AG04450 (cell line): Measurements from ENCODE around the gene MEI1. TPM values are rescaled to one million over a fixed set of nuclear protein-coding genes. Genes with fewer than 3 reads are reported as not detected.

Experiments
- CTCF ChIA-PET: fragments of 300-600, 350-600 bp; formaldehyde crosslinking; extraction: SDS; loops from one replicate; lab custom pipeline; 2022; ENCODE audit warnings: antibody characterized with exemption, inconsistent platforms; lab: Charles Lee
- POLR2A ChIA-PET: fragments of 350-600 bp; formaldehyde crosslinking; extraction: SDS; loops from one replicate; lab custom pipeline; 2021; ENCODE audit warnings: antibody characterized with exemption, inconsistent platforms; lab: Yijun Ruan, JAX
- DNase-seq: peaks from one replicate; pipeline ENCODE4 v3.0.0-alpha.2; 2011; ENCODE audit warnings: low read depth, low spot score
- H3K27ac ChIP-seq: one replicate; pipeline ENCODE4 v1.5.1; 2012; ENCODE audit warnings: low read depth, low read length, control low read depth
- H3K27me3 ChIP-seq: one replicate; pipeline ENCODE4 v1.6.0; 2012; ENCODE audit warnings: low read length; ENCODE audit not compliant: control insufficient read depth, insufficient read depth
- H3K4me3 ChIP-seq: 2 replicates; pipeline ENCODE4 v1.5.1; 2011; ENCODE audit warnings: mild to moderate bottlenecking, low read depth, low read length, control low read depth
- H3K9me3 ChIP-seq: 2 replicates; pipeline ENCODE4 v1.5.1; 2012; ENCODE audit warnings: low read length; ENCODE audit not compliant: control insufficient read depth, insufficient read depth
- polyA plus RNA-seq: library from polyadenylated mRNA; depleted of rRNA; stranded (reverse); fragments of >200 nt; gene quantifications from 2 replicates; pipeline ENCODE4 v1.2.3, GENCODE V29; 2011
- TF ChIP-seq, protein P1 (sequence below): IDR thresholded peaks from 2 replicates; pipeline ENCODE4 v1.5.1; 2011; ENCODE audit warnings: low read depth, low read length, control low read depth, inconsistent platforms

Gene MEI1
- polyA plus RNA-seq, 1 experiment: 0.22 TPM

DNA sequence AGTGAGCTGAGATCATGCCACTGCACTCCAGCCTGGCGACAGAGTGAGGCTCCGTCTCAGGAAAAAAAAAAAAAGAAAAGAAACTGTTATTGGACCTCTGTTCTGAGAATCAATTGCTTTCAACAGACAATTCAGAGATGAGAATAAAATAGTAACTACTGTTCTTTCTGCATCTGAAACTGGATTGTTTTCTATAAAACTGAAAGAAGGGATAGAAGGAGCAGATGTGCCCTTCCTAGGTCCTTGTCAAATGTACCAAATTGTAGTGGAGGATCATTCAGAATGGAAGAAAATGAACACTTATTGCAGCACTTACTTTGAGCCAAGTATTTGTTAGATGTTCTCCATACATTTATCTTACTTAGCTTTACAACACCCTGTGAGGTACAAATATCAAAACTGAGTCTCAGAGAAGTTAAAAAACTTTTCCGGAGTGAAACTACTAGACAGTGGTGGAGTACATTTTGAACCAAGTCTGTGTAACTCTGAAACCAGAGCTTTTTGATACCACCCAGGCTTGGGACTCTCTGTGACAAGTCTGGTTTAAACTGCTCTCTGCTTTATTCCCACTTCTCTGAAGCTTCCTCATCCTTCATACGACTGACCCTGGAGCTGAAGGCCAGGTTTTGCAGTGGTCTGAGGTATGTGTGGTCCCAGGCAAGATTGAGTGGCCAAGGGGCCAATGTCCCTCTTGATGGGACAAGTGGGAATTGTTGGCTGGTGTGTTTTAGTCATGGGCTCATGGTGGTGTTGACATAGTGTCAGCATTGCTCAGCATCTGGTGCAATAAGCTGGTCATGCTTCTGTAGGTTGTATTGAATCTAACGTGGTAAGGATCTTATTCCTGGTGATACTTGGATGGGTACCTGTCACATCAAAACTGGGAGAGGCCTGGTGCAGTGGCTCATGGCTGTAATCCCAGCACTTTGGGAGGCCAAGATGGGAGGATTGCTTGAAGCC is 53.0 kb downstream of the MEI1 start:
- no peaks in the 10 kb centered on the region; the same call in 1 of the 2 replicates for H3K9me3 ChIP-seq
- no peak overlapping the region for H3K27ac ChIP-seq
- no peak for DNase-seq
- H3K27me3 ChIP-seq: peaks cover 22% of the 10 kb centered on the region
- CTCF ChIA-PET: no interaction called here
- H3K4me3 ChIP-seq: no peak overlapping the region
- TF ChIP-seq, protein P1, sequence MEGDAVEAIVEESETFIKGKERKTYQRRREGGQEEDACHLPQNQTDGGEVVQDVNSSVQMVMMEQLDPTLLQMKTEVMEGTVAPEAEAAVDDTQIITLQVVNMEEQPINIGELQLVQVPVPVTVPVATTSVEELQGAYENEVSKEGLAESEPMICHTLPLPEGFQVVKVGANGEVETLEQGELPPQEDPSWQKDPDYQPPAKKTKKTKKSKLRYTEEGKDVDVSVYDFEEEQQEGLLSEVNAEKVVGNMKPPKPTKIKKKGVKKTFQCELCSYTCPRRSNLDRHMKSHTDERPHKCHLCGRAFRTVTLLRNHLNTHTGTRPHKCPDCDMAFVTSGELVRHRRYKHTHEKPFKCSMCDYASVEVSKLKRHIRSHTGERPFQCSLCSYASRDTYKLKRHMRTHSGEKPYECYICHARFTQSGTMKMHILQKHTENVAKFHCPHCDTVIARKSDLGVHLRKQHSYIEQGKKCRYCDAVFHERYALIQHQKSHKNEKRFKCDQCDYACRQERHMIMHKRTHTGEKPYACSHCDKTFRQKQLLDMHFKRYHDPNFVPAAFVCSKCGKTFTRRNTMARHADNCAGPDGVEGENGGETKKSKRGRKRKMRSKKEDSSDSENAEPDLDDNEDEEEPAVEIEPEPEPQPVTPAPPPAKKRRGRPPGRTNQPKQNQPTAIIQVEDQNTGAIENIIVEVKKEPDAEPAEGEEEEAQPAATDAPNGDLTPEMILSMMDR: no peak
- POLR2A ChIA-PET: interaction anchor here (0.7 kb wide), 1 partner anchor 327 kb away, joined by 6 read pairs; no protein-coding TSS in a partner anchor

DNA sequence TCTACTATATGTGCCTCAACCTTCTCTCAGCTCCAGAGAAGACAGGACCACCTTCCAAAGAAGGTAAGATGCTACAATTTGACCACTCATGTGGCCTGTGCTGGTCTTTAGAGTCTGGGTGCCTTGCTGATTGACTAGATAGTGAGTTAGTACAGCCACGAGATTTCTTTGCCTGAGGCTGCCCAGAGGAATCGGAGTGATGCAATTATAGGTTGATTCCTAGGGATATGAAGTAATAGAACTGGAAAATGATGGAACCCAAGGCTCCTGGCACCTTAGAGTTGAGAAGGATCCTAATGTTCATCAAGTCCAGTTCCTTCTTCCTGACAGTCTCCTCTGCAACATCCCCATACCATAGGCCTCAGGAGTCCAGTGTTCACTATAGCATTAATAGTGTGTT is 54.7 kb downstream of the MEI1 start:
- Histone ChIP-seq H3K27ac (no peak overlapping the region), H3K27me3 (peaks cover 22% of the 10 kb centered on the region), H3K4me3 (no peak overlapping the region), H3K9me3 (no peaks in the 10 kb centered on the region; the same call in 1 of the 2 replicates)
- ChIA-PET POLR2A (no interaction called here), CTCF (no interaction called here)
- no peak for DNase-seq
- TF ChIP-seq, protein P1: no peak

DNA sequence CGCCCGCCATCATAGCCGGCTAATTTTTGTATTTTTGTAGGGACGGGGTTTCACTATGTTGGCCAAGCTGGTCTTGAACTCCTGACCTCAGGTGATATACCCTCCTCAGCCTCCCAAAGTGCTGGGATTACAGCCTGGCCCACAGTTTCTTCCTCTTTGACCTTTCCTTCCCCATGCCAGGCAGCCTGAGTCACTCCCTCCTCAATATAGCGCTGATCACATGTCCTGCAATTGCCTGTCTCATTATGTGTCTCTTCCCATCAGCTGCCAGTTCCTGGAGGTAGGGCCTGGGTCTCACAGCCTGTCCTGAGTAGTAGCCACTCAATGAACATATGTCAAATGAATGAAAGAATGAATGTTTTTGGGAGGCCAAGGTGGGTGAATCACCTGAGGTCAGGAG is 58.2 kb downstream of the MEI1 start:
- CTCF ChIA-PET: interaction anchor here (1.9 kb wide), 1 partner anchor 60 kb away, joined by 6 read pairs; no protein-coding TSS in a partner anchor
- no peak overlapping the region for H3K27ac ChIP-seq
- POLR2A ChIA-PET: no interaction called here
- H3K9me3 ChIP-seq: no peaks in the 10 kb centered on the region; the same call in 1 of the 2 replicates
- DNase-seq: no peak
- peaks cover 13% of the 10 kb centered on the region for H3K27me3 ChIP-seq
- TF ChIP-seq, protein P1: no peak
- H3K4me3 ChIP-seq: no peak overlapping the region

DNA sequence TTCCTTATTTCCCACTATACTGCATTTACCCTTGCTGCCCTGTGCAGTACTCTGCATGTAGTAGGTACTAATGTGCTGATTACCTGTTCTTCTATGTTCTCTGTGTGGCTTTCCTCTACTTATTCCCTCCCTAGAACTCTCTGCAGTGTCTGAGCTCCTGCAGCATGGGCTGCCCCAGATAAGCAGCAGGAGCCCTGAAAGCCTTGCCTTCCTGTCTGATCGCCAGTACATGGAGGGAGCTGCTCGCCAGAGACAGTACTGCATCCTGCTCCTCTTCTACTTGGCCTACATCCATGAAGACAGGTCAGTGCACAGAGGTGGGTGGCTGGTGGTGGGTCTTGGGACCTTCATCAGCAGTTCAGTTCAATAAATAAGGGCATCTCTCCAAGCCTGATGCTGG is 58.9 kb downstream of the MEI1 start:
- H3K27me3 ChIP-seq: peaks cover 10% of the 10 kb centered on the region
- ChIA-PET CTCF (interaction anchor here (1.8 kb wide), 1 partner anchor 12 kb away, joined by 9 read pairs; no protein-coding TSS in a partner anchor), POLR2A (no interaction called here)
- no peaks in the 10 kb centered on the region; the same call in 1 of the 2 replicates for H3K9me3 ChIP-seq
- H3K27ac ChIP-seq: no peak overlapping the region
- no peak overlapping the region for H3K4me3 ChIP-seq
- TF ChIP-seq, protein P1: no peak
- DNase-seq: no peak
